Inflammatory macrophage treated with lipopolysaccharide for 1 hour (primary cell): ENCODE measurements around the gene C12orf60.

Experiments
- DNase-seq, 2 donors: peaks; one replicate each; pipeline ENCODE4 v3.0.0-alpha.2; 2020 to 2022

Gene C12orf60

DNA sequence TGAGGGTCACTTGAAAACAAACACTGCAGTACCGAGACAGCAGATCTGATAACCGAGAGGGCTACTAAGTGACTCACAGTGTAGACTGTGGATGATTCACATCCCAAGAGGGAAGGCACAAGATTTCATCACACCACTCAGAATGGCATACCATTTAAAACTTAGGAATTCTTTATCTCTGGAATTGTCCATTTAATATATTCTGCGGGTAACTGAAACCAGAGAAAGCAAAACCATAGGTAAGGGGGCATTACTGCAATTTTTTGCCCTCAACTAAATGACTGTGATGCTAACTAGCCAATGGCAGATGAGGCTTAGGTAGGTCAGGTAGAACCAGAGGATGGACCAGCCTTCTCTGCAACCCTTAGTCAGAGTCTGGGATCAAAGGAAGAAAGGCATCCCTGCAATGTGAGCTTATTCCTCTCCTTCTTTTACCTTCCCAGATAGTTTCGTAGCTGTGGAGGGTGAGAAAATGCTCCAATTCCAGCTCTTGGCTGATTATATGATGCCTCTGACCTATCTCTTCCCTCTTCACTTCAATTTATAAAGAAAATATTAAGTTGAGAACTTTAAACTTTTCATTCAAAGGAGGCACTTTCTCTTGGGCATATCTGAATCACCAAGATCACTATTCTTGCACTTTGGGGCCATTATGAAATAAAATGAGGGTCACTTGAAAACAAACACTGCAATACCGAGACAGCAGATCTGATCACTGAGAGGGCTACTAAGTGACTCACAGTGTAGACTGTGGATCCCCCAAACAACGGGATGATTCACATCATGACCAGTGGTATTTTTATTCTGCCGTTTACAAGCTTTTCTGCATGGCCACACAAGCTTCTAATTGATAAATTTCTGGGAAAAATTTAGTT is 33.1 kb downstream of the C12orf60 start:
- peak in 1 of 2 donors; percentile 24 for DNase-seq

DNA sequence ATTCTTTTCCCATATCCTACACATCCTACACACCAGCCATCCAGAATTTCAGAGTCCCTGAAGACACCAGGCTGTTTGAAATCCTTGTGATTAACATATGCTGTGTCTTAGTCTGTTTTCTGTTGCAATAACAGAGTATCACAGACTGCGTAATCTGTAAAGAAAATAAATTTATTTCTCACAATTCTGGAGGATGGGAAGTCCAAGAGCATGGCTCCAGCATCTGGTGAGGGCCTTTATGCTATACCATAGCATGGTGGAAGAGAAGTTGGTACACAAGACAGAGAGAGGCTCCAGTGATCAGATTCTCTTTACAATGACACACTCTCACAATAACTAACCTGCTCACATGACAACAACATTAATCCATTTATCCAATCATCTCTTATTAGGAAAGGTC is 35.8 kb downstream of the C12orf60 start:
- DNase-seq: peak in 1 of 2 donors; percentile 1

DNA sequence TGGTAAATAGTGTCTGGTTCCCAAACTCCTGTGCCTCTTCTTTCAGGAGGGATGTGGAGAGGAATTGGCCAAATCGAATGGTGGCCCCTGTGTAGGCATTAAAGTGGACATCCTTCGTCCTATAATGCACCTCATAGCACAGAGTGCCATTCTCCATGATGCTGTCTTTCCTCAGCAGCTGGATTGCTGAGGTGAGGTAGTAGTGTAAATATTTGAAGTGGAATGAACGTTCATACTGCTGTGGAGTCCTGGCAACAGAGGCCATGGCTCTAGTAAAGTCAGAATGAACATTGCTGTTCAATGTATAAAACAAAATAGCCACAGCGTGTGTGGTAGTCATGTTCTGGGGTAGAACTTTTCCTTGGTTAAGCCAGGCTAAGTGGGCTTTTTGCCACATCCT is 37.1 kb downstream of the C12orf60 start:
- no peak for DNase-seq

DNA sequence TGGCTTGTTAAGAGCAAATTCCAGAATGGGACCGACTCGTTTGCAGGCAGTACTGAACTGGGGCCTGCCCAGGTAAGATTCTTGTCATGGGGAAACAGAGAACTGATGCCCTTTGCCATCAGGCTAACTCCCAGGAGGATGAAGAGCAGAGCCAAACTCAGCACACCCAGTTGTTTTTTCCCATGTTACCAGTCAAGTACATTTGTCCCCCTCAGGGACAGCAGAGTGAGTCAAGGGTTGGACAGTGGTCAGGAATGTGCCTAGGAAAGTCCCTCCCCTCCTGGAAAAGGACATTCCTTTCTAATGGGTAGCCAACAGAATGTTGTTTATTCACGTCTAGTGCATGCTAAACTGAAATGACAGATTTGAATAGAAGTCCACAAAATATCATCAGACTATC is 38.3 kb downstream of the C12orf60 start:
- DNase-seq: no peak

DNA sequence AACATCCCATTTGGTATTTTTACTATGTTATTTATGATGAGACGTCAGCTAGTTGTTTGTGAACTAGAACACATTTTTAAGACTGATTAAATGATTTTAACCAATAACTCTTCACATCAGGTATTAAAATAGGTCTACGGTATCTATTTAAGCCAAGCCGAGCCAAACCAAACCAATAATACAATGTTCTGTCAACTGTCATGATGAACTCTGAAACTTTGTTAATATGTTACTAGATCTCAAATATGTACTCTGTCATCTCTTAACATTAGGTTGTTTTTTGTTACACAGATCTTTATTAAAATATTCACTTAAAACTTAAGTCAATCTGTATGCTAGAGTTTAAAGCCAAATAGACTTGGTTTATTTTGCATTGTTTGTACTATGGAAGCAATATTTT is 38.8 kb downstream of the C12orf60 start:
- no peak for DNase-seq

DNA sequence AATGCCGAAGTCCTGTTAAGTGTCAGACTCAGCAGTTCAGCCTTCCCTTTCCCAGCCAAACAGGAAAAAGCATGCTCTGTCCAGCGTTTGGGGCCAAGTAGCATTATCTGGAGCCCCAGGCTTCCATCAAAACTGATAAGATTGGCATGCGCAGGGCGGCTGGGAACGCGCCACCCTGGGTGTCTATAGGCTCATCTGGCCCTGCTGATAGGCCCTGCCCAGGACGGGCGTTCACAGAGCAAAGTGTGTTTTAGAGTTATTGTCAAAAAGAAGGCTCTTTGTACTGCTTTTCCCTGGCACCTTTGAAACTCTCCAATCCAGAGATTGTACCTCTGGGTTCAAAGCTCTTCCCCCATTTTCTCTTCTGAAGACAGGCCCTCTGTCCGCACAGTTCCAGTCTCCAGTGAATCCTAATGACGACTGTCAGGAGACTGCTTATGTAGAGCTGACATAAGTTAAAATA is 40.0 kb downstream of the C12orf60 start, which contains the start of gene ART4:
Gene ART4 (minus strand): TSS at position 102 of the 463 bp plus-strand sequence. CDS start 413 bp downstream, outside the sequence.
- no peak for DNase-seq

DNA sequence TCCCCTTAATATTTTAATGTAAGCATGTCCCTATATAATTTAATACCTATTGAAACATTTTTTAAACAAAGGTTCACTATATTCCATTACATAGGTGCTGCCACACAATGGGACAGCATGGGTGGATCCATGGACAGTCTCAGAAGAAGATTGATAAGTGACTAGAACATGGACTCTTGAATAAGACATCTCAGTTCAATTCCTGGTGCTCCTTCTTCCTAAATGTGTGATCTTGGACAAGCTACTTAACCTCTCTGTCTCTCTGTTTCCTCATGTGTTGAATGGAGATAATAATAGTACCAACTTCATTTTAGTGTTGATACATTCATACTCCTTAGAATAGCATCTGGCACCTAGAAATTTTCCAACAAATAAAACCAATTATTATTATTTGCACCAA is 40.9 kb downstream of the C12orf60 start:
- no peak for DNase-seq

DNA sequence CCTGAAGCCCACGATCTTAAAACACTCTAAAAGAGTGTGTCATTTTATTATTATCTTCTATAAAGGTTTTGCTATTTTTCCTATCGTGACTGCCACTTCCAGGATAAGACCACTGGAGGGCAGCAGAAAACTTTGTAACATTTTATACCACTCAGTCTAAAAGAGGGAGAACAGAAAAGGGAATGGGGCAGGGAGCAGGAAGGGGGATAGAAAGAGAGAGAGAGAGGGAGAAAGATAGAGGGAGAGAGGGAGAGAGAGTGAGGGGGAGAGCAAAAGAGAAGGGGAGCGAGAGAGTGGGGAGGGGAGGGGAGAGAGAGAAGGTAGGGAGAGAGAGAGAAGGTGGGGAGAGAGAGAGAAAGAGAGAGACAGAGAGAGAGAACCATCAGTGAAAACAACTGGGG is 41.9 kb downstream of the C12orf60 start:
- peak; percentile 24 to 80 for DNase-seq

DNA sequence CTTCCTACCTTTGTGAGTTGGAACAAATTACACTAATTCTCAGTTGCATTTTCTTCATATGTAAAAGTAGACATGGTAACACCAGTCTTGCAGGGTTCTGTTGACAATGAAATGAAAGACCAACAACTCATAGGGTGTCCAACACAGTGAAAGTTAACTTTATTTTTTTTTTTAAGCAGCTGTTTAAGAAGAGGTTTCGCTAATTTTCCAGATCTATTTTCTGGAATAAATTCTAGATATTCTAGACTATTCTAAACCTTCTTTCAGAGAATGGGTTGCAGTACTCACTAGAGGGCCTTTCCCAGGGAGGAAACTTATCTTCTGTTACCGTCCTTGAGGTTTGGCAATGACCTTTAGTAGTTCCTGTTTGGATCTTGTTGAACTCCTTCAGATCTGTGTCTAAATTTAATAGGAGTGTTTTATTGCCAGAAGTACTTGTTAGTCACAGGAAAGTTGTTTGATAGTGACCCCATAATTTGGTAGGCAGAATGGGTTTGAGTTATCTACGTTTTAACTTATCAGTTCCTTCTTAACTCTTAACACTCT is 42.6 kb downstream of the C12orf60 start:
- peak; percentile 47 to 70 for DNase-seq

DNA sequence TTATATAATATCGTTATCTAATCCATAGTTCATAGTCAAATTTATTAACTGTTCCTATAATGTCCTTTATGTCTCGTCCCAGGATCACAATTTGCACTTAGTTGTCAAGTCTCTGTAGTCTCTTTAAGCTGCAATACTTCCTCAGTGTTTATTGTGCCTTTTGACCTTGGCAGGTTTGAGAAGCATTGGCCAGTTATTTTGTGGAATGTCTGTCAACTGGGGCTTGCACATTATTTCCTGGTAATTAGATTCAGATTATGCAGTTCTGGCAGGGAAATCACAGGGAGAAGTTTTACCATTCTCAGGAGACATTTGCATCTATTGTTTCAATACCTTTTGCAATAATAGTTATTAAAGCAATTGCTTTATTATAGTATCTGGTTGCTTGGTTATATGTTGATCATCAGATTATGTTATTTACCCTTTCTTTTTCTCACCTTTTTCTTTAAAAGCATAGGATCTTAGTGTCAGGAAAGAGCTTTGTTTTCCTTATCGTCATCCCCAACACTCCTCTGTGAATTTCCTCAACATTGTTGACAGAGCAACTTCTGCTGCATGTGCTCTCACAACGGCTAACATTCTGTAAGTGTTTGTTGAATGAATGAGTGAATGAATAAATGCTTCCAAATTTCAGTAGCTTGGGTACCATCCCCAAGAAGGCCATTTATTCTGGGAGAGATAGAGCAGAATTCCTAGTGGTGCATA is 43.6 kb downstream of the C12orf60 start:
- DNase-seq: no peak

DNA sequence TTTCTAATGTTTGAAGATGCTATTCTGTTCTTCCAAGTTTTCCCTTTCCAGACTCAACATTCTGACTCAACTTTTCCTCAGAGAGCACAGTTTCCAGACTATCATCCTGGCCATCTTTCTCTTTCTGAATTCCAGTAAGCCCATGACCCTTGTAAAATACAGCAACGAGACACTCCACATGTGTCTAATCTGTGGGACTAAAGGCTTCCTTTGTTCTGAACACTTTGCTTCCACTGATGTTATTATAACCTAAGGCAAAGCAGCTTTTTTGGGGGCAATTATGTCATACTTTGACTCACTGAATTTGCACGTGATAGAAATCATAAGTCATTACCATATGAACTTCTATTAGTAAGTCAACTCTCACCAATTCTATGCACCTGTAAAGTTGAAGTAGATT is 46.2 kb downstream of the C12orf60 start:
- DNase-seq: no peak

DNA sequence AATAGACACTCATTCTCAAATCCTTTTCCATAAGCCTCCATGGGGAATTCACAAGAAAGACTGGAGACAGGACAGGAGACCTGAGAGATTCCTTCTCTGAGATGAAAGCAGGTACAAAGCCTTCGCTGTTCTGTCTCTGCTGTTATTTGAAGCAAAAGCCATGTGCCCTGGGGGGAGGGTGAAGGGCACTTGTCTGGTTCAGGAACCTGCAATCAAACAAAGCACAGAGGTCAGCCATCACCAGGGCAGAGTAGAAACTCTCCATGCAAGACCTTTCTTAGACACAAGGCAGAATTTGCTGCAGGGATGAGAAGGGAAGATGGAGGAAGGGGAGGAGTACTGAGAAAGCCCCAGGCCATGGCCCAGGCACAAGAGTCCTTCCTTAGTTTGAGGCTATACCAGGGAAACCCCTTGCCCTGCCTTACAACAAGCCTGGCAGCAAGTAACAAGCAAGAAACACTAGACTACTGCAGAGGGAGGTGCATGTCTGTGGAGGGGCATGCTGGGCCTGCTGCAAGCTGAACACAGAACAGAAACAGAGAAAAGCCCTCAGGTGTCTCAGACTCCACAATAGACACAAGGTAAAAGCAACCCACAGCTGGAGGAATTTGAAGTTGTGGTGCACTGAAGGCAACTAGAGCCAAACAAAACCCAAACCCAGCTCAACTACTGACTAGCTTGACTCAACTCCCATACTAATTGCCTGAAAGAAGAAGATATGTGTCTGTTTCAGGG is 47.6 kb downstream of the C12orf60 start:
- no peak for DNase-seq

DNA sequence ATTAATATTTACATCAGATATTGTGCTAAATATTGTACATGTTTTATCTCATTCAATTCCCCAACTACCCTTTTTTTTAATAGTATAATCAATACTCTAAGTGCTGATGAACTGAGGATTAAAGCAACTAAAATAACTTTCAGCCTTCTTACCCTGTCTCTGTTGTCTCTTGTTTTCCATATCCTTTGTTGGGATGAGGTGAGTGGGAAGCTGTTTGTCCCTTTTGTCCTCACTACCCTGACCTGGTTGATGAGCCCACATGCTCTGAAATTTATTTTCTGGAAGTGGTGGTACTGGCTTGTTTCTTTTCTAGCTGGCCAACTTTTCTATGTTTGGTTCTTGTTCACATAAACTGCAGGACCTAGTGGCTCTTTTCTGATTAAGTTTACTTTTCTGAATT is 49.4 kb downstream of the C12orf60 start:
- DNase-seq: no peak

DNA sequence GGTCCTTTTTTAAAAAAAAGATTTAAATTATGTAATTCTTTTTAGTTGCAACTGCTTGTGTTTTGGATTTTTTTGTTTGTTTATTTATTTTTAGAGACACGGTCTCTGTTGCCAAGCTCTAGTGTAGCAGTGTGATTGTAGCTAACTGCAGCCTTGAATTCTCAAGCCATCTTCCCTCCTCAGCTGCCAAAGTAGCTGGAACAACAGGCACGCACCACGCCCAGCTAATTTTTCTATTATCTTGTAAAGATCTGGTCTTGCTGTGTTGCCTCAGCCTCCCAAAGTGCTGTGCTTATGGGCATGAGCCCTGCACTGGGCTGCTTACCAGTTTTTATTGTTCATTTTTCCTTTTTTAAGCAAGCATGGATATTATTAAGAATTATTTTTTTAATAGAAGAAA is 50.5 kb downstream of the C12orf60 start:
- no peak for DNase-seq

DNA sequence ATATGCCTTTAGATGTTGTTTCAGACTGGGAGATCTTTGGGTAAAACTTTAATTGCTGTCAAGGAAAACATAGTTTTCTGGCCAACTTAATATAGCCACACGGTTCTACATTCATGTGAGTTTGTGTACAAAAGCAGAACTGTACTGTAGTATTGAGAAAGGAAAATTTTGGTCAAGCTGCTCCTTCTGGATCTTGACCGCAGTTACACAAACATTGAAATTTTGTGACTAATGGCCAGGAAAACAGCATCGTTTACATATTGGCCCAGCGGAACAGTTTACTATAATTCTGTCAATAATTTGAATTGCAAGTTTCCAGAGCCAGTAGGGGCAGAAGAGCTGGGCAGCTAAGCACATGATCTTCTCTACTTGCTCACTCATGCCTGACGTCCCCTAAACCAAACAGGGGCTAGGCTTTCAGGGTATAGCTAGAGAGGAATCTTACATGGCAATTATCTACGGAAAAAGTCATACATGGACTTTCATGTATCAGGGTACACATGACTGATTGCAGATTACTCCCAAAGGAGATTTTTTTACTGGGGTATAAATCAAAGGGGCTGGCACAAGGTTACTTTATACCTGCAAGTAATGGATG is 51.2 kb downstream of the C12orf60 start:
- peak in 1 of 2 donors; percentile 5 for DNase-seq

DNA sequence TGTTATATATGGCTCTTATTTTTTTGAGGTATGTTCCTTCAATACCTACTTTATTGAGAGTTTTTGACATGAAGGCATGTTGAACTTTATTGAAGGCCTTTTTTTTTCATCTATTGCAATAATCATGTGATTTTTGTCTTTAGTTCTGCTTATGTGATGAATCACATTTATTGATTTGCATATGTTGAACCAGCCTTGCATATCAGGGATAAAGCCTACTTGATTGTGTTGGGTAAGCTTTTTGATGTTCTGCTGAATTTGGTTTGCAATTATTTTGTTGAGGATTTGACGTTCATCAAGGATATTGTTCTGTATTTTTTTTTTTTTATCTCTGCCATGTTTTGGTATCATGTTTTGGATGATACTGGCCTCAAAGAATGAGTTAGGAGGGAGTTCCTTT is 55.0 kb downstream of the C12orf60 start:
- DNase-seq: no peak

DNA sequence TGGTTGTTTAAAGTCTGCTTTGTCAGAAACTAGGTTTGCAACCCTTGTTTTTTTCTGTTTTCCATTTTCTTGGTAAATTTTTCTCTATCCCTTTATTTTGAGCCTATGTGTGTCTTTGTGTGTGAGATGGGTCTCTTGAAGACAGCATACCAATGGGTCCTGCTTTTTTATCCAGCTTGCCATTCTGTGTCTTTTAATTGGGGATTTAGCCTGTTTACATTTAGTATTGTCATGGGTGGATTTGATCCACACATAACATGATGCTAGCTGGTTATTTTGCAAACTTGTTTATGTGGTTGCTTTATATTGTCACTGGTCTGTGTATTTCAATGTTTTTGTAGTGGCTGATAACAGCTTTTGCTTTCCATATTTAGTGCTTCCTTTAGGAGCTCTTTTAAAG is 57.0 kb downstream of the C12orf60 start:
- DNase-seq: no peak

DNA sequence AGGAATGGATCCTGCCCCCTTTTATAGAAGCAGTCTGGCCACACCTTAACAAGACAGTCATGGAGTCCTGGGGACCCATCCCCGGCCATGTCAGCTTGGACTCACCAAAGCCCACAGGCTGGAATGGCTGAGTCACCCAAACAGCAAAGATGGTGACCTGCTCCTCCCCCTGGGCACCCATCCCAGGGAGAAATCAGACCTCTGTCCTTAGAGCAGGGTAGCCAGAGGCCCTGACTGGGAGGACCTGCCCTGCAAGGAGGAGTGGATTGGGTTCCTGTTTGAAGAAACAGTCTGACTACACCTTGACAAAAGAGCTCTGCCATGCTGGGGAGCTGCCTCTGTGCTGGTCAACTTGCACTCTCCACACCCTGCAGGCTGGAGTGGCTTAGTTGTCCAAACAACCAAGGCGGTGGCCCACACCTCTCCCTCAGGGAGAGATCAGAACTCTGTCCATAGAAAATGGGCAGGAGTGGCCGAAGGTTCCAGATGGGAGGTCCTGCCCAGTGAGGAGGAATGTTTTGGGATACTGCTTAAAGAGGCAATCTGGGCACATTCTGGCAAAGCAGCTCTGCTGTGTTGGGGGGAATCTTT is 65.5 kb downstream of the C12orf60 start:
- no peak for DNase-seq

DNA sequence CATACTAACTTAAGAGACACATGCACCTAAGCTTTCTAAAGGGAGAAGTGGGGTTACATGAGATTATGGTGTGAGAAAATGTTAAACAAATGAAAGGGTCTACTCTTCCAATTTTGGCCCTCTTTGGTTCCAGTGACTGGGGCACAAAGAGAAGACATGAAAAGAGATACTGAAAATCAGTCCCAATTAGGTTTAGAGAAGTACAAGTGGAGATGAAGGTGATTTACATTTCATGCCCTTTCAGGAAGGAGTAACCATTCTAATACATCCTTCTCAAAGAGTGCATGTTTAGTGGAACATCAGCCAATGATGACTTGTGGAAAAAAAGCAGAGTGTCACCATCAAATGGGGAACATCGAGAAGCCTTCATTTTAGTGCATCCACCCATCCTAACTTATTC is 67.8 kb downstream of the C12orf60 start:
- DNase-seq: no peak

DNA sequence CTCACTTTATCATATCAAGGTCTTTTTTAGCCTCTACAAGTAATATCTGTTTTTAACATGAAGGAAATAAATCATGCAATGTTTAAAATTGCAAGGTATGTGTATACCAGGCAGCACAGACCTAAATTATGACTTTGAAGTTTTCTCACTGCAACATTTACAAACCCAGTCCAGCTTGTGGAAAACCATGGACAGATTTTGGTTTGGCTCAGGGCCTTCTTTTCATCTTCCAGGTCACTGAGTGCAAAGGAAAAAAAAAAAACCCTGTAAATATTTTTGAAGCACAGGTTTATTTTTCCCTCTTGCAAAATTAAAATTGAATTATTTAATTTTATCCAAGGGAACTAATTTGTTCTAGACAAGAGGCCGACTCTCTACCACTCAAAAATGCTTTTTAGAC is 68.4 kb downstream of the C12orf60 start:
- no peak for DNase-seq

DNA sequence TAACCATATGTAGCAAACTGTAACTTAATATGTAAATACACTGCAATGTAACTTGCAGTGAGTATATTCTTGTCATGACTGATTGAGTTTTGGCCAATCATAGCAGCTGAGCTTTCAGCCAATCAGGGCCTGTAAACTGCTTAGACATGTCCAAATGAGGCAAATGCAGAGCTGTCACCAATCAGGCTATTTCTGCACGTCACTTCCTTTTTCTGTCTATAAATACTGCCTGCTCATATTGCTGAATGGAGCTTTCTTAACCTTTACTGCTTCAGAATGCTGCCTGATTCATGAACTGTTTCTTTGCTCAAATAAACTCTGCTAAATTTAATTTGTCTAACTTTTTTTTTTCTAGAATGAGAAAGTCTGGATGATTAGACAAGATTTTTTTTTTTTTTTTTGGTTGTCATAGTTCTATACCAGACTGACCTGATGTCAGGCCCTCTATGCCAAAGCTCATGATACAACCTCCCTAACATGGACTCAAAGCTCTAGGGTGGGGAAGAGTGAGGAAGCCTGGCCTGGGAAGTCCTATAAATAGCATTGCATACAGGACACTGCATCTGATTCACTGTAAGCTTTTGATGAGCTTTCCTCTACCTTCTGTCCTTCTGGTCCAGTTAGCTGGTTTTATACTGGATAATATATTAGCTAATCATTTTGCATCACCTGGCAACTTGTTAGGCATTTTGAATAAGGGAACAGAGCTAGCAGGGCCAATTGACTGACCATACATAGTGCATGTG is 70.1 kb downstream of the C12orf60 start:
- peak in 1 of 2 donors; percentile 12 for DNase-seq
